Glutamatergic neuron (in vitro differentiated cells): ENCODE data around the gene ZFHX3. TPM values are rescaled to one million over a fixed set of nuclear protein-coding genes. Genes with fewer than 3 reads are reported as not detected.

ENCODE experiments used
- DNase-seq: peaks from one replicate; pipeline ENCODE4 v3.0.0; 2022
- H3K27ac Mint-ChIP-seq: one replicate; pipeline ENCODE4 v1.8.0; 2020; ENCODE audit warnings: mild to moderate bottlenecking, mixed read lengths, inconsistent platforms; ENCODE audit not compliant: unreplicated experiment
- H3K27me3 Mint-ChIP-seq: one replicate; pipeline ENCODE4 v1.8.0; 2020; ENCODE audit warnings: mild to moderate bottlenecking, moderate library complexity, mixed read lengths, inconsistent platforms; ENCODE audit not compliant: unreplicated experiment
- H3K36me3 Mint-ChIP-seq: one replicate; pipeline ENCODE4 v1.8.0; 2020; ENCODE audit warnings: mild to moderate bottlenecking, mixed read lengths, inconsistent platforms; ENCODE audit not compliant: unreplicated experiment
- H3K4me1 Mint-ChIP-seq: one replicate; pipeline ENCODE4 v1.8.0; 2020; ENCODE audit warnings: mild to moderate bottlenecking, low read depth, mixed read lengths, inconsistent platforms; ENCODE audit not compliant: unreplicated experiment
- H3K4me3 Mint-ChIP-seq: one replicate; pipeline ENCODE4 v1.8.0; 2020; ENCODE audit warnings: mild to moderate bottlenecking, mixed read lengths, inconsistent platforms; ENCODE audit not compliant: unreplicated experiment
- H3K9me3 Mint-ChIP-seq: one replicate; pipeline ENCODE4 v1.8.0; 2020; ENCODE audit warnings: mild to moderate bottlenecking, moderate library complexity, mixed read lengths, inconsistent platforms; ENCODE audit not compliant: unreplicated experiment
- CTCF ChIP-seq: fragments of 200-600 bp; sonication (generic); IDR thresholded peaks from one replicate; pipeline ENCODE4 v1.5.0; 2021; ENCODE audit not compliant: partially characterized antibody, unreplicated experiment
- total RNA-seq: library from RNA; stranded (reverse); fragmentation: NEBNext Ultra II Directional; extraction: Animal tissue kit (Norgen Biotek cat#: 25700); gene quantifications from one replicate; pipeline ENCODE4 v1.2.1, GENCODE V29; 2021; ENCODE audit not compliant: unreplicated experiment

The ZFHX3 gene
- total RNA-seq, 1 donor from 2014 or later: 6.8 TPM

DNA sequence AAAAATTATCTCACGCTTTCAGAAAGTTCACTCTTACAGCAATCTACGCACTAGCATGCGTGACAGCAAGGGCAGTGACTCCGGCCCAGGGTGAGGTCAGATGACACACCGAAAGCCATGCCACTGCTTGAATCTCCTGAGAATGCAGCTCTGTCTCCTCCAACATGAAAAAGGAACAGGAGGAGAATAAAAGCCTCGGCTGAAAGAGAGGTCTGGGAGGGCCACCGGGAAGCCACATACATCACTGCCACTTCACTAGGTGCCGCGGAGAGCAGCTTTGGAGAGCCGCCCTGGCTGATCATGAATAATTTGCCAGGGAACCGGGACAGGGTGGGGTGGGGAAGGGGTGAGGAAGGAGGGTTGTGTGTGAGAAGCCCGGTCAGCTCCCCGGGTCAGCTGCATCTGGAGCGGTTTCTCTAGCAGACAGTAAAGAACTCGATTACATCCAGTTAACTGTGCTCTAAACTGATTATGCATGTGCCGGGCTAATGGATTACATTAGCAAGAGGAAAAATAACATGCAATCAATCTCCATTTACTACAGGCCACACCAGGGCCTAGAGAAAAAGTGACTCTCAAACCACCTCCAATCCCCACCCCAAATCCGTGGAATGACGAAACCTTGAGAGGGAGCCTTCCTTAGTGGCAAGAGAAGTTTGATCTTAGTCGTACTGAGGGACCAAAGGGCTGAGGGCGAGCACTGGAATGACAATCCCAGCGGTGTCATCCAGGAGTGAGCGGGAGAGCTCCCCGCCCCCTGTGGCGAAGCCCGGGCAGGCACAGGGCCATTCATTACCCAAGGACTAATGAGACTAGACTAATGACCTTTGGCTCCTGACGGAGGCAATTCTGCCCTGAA is 100.3 kb downstream of the ZFHX3 start:
- no peaks in the 10 kb centered on the region for H3K36me3 Mint-ChIP-seq
- peak overlapping the region; percentile 83 for H3K27ac Mint-ChIP-seq
- H3K9me3 Mint-ChIP-seq: peaks cover 8% of the 10 kb centered on the region
- H3K4me3 Mint-ChIP-seq: peak overlapping the region; percentile 37
- H3K4me1 Mint-ChIP-seq: peaks cover 18% of the 10 kb centered on the region
- DNase-seq: peak; percentile 62
- TF ChIP-seq CTCF: no peak
- peaks cover 3% of the 10 kb centered on the region for H3K27me3 Mint-ChIP-seq

DNA sequence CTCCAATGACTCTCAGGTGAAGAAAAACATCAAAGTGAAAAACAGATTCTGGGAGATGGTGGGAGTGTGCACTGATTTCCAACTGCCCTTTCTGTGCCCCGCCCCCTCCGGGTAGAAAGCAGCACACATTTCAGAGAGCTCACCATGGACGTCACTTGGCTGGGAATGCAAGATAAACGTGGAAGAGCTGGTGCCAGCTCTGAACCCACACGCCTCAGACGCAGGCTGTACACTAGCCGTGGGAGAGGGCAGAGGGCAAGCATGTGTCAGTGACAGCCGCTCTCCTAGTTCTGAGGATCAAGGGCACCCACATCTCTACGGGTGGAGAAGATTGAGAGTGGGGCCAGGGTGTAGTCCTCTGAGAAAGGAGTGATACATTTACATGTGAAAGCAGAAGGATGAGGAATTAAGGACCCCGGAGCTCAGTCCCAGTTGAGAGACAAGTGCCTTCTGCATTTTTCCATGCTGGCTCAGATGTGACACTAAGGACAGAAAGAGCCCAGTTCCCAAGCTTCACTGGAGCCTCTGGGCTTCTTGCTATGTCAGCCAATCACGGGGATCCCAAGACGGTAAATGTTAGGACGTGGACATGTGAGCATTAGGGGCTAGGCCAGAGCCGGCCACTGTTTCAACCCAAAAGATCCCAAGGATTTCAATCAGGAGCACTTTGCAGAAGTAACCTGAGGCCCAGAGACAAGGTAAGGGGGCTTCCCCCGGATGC is 101.3 kb downstream of the ZFHX3 start:
- no peaks in the 10 kb centered on the region for H3K36me3 Mint-ChIP-seq
- no peaks in the 10 kb centered on the region for H3K27me3 Mint-ChIP-seq
- peaks cover 19% of the 10 kb centered on the region for H3K4me1 Mint-ChIP-seq
- no peak overlapping the region for H3K4me3 Mint-ChIP-seq
- TF ChIP-seq CTCF: no peak
- DNase-seq: no peak
- peaks cover 8% of the 10 kb centered on the region for H3K9me3 Mint-ChIP-seq
- H3K27ac Mint-ChIP-seq: peak overlapping the region; percentile 83

- Mint-ChIP-seq H3K27me3 (no peaks in the 10 kb centered on the region), H3K27ac (no peak overlapping the region), H3K4me1 (peaks cover 19% of the 10 kb centered on the region), H3K36me3 (no peaks in the 10 kb centered on the region), H3K9me3 (peaks cover 8% of the 10 kb centered on the region), H3K4me3 (no peak overlapping the region)
- no peak for DNase-seq
- no peak for TF ChIP-seq CTCF
Observed at GRCh38 chr16:72946063-72946462, 101.9 kb downstream of the ZFHX3 start.

GRCh38 chr16:72945611-72946010 is 102.3 kb downstream of the ZFHX3 start:
- no peak overlapping the region for H3K4me3 Mint-ChIP-seq
- peaks cover 19% of the 10 kb centered on the region for H3K4me1 Mint-ChIP-seq
- no peak overlapping the region for H3K27ac Mint-ChIP-seq
- peaks cover 8% of the 10 kb centered on the region for H3K9me3 Mint-ChIP-seq
- no peaks in the 10 kb centered on the region for H3K36me3 Mint-ChIP-seq
- no peak for DNase-seq
- no peaks in the 10 kb centered on the region for H3K27me3 Mint-ChIP-seq
- no peak for TF ChIP-seq CTCF
